Measurements from ENCODE around the gene RPS21.

RPS21 gene

DNA sequence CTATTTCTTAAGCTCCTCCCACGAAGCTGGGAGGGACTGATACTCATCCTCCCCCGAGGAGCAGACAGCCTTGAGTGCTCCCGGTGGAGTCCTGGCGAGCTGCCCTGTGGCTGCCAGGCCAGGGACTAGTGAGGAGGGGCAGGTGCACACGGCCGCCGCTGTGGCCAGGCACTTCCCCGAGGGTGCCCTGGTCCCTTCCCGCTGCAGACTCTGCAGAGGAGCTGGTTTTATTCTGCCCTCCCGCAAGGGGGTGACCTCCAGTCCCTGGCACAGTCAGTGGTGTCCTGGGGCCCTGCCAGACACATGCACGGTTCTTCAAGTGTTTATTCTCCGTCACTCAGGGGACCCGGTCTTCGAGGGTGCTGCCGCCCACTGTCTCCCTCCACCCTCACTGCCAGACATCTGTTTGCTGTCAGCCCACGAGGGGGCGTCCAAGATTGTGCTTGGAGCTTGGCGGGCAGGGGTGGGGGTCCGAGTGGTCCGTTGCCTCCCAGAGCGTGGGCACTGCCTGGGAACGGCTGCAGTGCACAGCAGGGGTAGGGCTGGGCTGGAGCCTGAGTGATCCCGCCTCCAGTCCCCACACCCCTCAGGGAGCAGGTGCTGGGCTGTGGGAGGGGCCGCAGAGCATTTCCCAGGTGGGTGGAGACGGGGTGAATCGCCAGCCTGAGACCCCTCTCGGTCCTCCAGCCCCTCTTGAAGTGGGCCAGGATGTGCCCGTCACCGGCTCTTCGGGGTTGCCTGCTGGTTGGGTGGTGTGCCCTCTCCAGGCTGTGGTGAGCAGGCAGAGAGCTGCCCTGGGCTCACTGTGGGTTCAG, 23.2 kb downstream of the RPS21 start:
- Histone ChIP-seq H3K27ac (no peak overlapping the region), H3K4me3 (no peak overlapping the region)
- DNase-seq (ENCODE audit: low spot score), result no peak
- TF ChIP-seq, protein P1, sequence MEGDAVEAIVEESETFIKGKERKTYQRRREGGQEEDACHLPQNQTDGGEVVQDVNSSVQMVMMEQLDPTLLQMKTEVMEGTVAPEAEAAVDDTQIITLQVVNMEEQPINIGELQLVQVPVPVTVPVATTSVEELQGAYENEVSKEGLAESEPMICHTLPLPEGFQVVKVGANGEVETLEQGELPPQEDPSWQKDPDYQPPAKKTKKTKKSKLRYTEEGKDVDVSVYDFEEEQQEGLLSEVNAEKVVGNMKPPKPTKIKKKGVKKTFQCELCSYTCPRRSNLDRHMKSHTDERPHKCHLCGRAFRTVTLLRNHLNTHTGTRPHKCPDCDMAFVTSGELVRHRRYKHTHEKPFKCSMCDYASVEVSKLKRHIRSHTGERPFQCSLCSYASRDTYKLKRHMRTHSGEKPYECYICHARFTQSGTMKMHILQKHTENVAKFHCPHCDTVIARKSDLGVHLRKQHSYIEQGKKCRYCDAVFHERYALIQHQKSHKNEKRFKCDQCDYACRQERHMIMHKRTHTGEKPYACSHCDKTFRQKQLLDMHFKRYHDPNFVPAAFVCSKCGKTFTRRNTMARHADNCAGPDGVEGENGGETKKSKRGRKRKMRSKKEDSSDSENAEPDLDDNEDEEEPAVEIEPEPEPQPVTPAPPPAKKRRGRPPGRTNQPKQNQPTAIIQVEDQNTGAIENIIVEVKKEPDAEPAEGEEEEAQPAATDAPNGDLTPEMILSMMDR (IDR thresholded peaks at IDR 0.05), result no peak

DNA sequence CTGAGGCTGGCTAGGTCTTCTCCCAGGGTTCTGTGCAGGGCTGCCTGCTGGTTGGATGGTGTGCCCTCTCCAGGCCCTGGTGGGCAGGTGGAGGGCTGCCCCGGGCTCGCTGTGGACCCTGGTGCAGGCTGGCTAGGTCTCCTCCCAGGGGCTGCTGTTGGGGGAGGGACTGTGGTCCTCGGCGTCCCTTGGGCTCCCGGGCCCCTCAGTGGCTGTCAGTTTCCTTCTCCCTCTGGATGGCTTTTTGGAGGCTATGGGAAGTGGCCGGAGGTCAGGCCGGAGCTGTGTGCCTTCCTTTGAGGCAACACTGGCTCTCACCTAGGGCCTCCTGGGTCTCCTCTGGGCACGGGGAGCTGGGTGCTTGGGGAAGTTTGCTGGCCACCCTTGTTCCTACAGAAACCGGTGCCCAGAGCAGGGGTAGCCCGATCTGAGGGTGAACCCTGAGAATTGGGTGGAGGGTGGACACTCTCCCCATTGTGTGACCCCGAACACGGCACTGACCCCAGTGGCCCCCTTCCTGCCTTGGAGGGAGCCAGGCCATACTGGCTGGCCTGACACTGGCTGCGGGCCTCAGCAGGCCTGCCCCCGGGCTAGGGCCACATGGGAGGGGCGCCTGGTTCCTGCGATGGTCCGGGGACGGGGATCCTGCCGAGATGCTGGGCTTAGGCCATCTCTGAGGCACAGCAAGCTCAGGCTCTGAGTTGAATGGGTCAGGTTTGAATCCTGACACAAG, 24.0 kb downstream of the RPS21 start:
- H3K4me3 ChIP-seq, result no peak overlapping the region
- no peak for DNase-seq (ENCODE audit: low spot score)
- no peak overlapping the region for H3K27ac ChIP-seq
- TF ChIP-seq, protein P1 (IDR thresholded peaks at IDR 0.05), result no peak

DNA sequence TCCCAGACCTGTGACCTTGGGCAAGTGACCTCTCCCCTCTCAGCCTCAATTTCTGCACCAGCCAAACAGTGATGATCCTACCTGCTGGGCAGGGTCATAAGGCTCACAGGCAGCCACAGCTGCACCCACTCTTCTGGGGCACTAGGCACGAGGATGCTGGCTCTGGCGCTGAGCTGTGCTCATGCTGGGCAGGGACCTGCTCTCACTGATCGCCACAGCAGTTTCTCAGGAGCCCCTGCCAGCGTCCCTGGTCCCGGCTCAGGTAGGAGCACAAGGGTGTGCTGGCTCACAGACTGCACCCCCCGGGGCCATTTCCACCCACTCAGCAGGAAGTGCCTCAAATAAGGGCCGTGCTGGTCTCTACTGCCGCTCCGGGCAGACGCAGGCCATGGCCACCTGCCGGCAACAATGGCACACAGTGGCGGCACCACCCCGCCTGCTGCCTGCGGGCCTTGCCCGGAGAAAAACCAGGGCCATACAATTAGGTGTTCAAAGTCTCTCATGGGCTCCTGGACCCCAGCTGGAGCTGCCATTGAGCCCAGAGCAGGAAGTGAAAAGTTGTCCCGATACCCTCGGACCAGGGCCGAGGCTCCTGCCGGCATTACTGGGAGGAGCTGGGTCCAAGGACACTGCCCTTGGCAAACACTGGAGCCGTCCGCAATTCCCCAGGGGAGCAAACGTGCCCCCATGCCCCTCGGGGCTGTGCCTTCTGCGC, 24.7 kb downstream of the RPS21 start:
- TF ChIP-seq, protein P1 (IDR thresholded peaks at IDR 0.05), result no peak
- Histone ChIP-seq H3K4me3 (no peak overlapping the region), H3K27ac (no peak overlapping the region)
- DNase-seq (ENCODE audit: low spot score), result no peak

DNA sequence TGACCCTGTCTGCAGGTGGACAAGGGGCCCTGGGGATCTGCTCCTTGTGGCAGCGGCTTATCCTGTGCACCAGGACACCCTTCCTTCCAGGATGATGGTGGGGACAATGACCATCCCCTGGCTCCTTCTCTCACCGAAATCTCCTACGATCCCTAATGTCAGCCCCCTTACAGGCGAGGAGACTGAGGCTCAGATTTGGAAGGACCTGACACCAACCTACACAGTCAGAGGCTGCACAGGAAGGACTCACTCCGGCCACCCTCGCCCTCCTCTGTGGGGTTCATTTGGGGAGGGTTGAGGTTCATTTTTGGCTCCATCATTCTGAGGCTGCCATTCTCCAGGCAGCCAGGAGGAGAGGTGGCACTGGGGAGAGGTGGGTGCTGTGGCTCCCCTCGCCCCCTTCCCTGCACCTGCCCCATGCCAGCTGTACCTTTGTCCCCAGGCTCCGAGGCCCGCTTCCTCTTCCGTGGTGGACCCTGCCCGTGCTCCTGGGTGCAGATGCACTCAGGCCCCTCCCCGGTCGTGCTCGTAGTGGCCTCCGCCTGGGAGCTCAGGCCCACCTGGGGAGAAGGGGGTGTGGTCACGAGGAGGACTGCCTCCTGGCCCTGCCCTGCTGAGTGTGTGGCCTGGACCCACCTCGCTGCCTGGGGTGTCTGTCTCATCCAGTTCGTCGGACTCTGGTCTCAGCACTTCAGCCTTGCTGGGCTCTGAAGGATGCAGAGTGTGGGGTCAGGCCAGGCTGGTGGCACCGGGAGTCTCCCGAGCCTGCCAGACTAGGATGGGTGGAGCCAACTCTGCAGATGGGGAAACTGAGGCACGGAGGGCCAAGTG, 25.5 kb downstream of the RPS21 start:
- TF ChIP-seq, protein P1 (IDR thresholded peaks at IDR 0.05), result no peak
- H3K4me3 ChIP-seq, result no peak overlapping the region
- no peak for DNase-seq (ENCODE audit: low spot score)
- H3K27ac ChIP-seq, result no peak overlapping the region

DNA sequence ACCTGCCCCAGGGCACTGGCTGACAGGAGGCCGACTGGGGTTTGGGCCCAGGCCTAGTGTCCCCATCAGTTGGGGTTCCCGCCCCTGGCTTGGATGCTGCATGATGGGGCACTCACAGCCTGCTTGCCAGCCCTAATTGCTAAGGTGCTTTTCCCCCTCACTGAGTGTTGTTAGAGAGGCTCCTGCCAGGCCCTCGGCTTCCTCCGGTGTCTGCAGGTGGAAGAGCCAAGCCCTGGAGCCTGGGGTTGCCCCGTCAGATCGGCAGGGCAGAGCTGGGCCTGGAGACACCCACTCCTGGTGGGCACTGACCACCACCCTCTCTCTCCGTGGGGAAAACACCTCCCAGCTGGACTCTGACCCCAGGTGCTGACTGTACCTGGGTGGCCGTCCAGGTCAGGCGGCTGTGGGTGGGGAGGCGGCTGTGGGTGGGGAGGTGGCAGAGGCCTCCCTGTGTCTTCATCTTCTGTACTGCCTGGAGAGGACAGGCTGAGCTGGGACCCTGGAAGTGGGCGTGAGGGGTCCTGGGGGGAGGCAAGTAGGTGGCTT, 26.2 kb downstream of the RPS21 start:
- Histone ChIP-seq H3K4me3 (no peak overlapping the region), H3K27ac (no peak overlapping the region)
- no peak for DNase-seq (ENCODE audit: low spot score)
- TF ChIP-seq, protein P1 (IDR thresholded peaks at IDR 0.05), result no peak

DNA sequence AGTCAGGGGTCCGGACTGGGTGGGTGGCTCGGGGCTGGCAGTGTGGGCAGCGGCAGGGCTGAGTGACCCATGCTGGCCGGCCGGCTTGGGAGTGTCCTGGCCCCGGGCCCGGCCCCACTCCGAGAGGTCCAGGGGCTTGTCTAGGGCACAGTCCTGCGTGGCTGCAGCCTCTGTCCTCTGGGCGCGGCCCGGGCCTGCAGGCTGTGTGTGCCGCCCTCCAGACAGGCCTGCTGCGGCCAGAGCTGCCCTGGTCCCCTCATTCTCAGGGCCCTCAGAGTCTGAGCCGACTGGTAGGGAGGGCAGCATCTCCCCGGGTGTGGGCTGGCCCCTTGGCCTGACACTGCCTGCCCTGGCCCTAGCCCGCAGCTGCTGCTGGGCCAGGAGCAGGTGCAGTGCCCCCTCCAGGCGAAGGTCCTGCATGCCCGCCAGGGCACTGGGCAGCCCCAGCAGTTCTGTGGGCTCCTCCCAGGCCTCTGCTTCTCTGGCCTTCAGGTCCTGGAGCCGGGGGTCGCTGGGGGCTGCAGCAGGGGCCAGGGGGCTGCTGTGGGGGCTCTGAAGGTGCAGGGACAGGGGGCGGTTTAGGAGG, 27.1 kb downstream of the RPS21 start:
- DNase-seq (ENCODE audit: low spot score), result no peak
- H3K4me3 ChIP-seq, result no peak overlapping the region
- H3K27ac ChIP-seq, result no peak overlapping the region
- TF ChIP-seq, protein P1 (IDR thresholded peaks at IDR 0.05), result no peak

All from coronary artery (tissue), 2 donors.